Measurements from ENCODE around the gene C10orf90. TPM values are rescaled to one million over a fixed set of nuclear protein-coding genes. Genes with fewer than 3 reads are reported as not detected.

C10orf90 gene
- total RNA-seq, 1 experiment from 2014 or later, result not detected

GRCh38 chr10:126654579-126654978, 15.9 kb downstream of the C10orf90 start:
- H3K36me3 Mint-ChIP-seq (ENCODE audit: insufficient read depth in 1 of 3, low read depth in 3 of 3), result no peaks in the 10 kb centered on the region
- H3T11ph ChIP-seq (ENCODE audit: low read length), result no peak overlapping the region
- H2BK120ac ChIP-seq (ENCODE audit: low read depth, low read length, poor library complexity, severe bottlenecking), result no peak overlapping the region
- peaks cover 7% of the 10 kb centered on the region in 2 experiments for H3K4me1 Mint-ChIP-seq
- H4K5ac ChIP-seq (ENCODE audit: insufficient read length, low read depth, low read length), result no peak overlapping the region
- no peak for TF ChIP-seq CTCF (conservative IDR thresholded peaks at IDR 0.05)
- H3K23me2 ChIP-seq (ENCODE audit: insufficient read length, low read depth, low read length, poor library complexity, severe bottlenecking), result no peaks in the 10 kb centered on the region
- H3K27ac Mint-ChIP-seq, result no peak overlapping the region; a peak in 1 of 7 replicates
- H4K20me1 ChIP-seq (ENCODE audit: control insufficient read depth, insufficient read depth, insufficient read length), result no peaks in the 10 kb centered on the region
- no peak overlapping the region for H3K4ac ChIP-seq (ENCODE audit: low read depth, low read length)
- no peak overlapping the region for H2BK12ac ChIP-seq (ENCODE audit: insufficient read length, low read depth, low read length)
- H2BK5ac ChIP-seq (ENCODE audit: insufficient read length, low read length), result no peak overlapping the region
- no peak overlapping the region for H4K8ac ChIP-seq (replicated peaks; ENCODE audit: insufficient read length, low read depth, low read length)
- H3K14ac ChIP-seq (ENCODE audit: insufficient read depth, low read length), result no peak overlapping the region
- DNase-seq, result no peak
- H3K9me3 ChIP-seq (ENCODE audit: control insufficient read depth, low read depth, low read length), result no peaks in the 10 kb centered on the region
- no peaks in the 10 kb centered on the region for H3K79me2 ChIP-seq (ENCODE audit: insufficient read depth, low read length)
- H3K4me1 ChIP-seq (ENCODE audit: insufficient read depth, low read length), result no peaks in the 10 kb centered on the region
- no peak overlapping the region for H3K56ac ChIP-seq (ENCODE audit: insufficient read length, low read depth, low read length)
- H3K9me3 Mint-ChIP-seq, result no peaks in the 10 kb centered on the region
- no CpG with 5 or more reads among the region's 2 CpGs for WGBS (ENCODE audit: extremely low coverage, insufficient read length, low lambda C conversion rate)
- no peak overlapping the region for H3K23ac ChIP-seq (ENCODE audit: insufficient read length, low read depth, low read length)
- no peaks in the 10 kb centered on the region for H3K27me3 ChIP-seq (ENCODE audit: insufficient read depth, low read length)
- no peak overlapping the region for H2BK15ac ChIP-seq (ENCODE audit: low read depth, low read length)
- no peak overlapping the region for H3K9ac ChIP-seq (ENCODE audit: extremely low read depth, insufficient read length, low read length)
- no peak overlapping the region for H3K27ac ChIP-seq (ENCODE audit: insufficient read length, low read depth, low read length)
- no peak overlapping the region for H2BK20ac ChIP-seq (ENCODE audit: low read depth, low read length, poor library complexity, severe bottlenecking)
- H2AK5ac ChIP-seq (ENCODE audit: insufficient read length, low read length), result no peak overlapping the region
- H3K4me2 ChIP-seq (ENCODE audit: insufficient read depth, insufficient read length, low read length), result no peak overlapping the region
- H3K18ac ChIP-seq (ENCODE audit: insufficient read length, low read depth, low read length), result no peak overlapping the region
- H3K27me3 Mint-ChIP-seq (ENCODE audit: low read depth), result no peaks in the 10 kb centered on the region
- no peaks in the 10 kb centered on the region for H3K79me1 ChIP-seq (ENCODE audit: insufficient read depth, low read depth, low read length, poor library complexity, severe bottlenecking)
- no peak overlapping the region for H2AFZ ChIP-seq (ENCODE audit: low read length)
- no peak overlapping the region for H3K4me3 Mint-ChIP-seq
- H4K91ac ChIP-seq (ENCODE audit: insufficient read length, low read depth, low read length), result no peak overlapping the region

Measured in H9 (cell line).